Measurements from ENCODE around the gene UBE2D2. TPM values are rescaled to one million over a fixed set of nuclear protein-coding genes. Genes with fewer than 3 reads are reported as not detected.

UBE2D2 gene
- total RNA-seq (2022; extraction: Qiagen RNA extraction; ENCODE audit: low read depth) = 110 to 155 TPM (median 155 TPM) in 5 replicates

GRCh38 chr5:139560752-139561654, at the start of gene UBE2D2:
Gene UBE2D2 (plus strand): TSS chr5:139561339. CDS start chr5:139561792, 453 bp downstream.

GRCh38 chr5:139648205-139649081, 87.3 kb downstream of the UBE2D2 start, which contains the start of gene CXXC5:
Gene CXXC5 (plus strand): TSS chr5:139648349. CDS start chr5:139680524, 32,175 bp downstream.

Other genes with a start within 250 kb of the UBE2D2 start
- 85.0 to 113 TPM (median 91.3 TPM) in 5 replicates for gene PAIP2, start 219.5 kb upstream of the UBE2D2 start, total RNA-seq (2022; extraction: Qiagen RNA extraction; ENCODE audit: low read depth)
- gene SLC23A1, start 178.0 kb upstream of the UBE2D2 start, total RNA-seq (2022; extraction: Qiagen RNA extraction; ENCODE audit: low read depth) = 0.70 to 1.6 TPM (median 1.3 TPM) in 5 replicates
- 0.16 TPM in 1 of 5 replicates, not detected in the others for gene MZB1, start 171.4 kb upstream of the UBE2D2 start, total RNA-seq (2022; extraction: Qiagen RNA extraction; ENCODE audit: low read depth)
- gene PROB1, start 166.2 kb upstream of the UBE2D2 start, total RNA-seq (2022; extraction: Qiagen RNA extraction; ENCODE audit: low read depth) = 0.27 to 0.33 TPM (median 0.31 TPM) in 5 replicates
- 4.7 to 5.7 TPM (median 5.3 TPM) in 5 replicates for gene SPATA24, start 157.2 kb upstream of the UBE2D2 start, total RNA-seq (2022; extraction: Qiagen RNA extraction; ENCODE audit: low read depth)
- 6.4 to 9.4 TPM (median 8.4 TPM) in 5 replicates for gene DNAJC18, start 121.8 kb upstream of the UBE2D2 start, total RNA-seq (2022; extraction: Qiagen RNA extraction; ENCODE audit: low read depth)
- not detected in 5 replicates for gene ECSCR, start 98.6 kb upstream of the UBE2D2 start, total RNA-seq (2022; extraction: Qiagen RNA extraction; ENCODE audit: low read depth)
- gene SMIM33, start 90.3 kb upstream of the UBE2D2 start, total RNA-seq (2022; extraction: Qiagen RNA extraction; ENCODE audit: low read depth) = not detected in 5 replicates
- gene STING1, start 78.6 kb upstream of the UBE2D2 start, total RNA-seq (2022; extraction: Qiagen RNA extraction; ENCODE audit: low read depth) = 0.81 to 1.2 TPM (median 1.1 TPM) in 5 replicates
- gene CXXC5, start 87.0 kb downstream of the UBE2D2 start, total RNA-seq (2022; extraction: Qiagen RNA extraction; ENCODE audit: low read depth) = 19.6 to 27.7 TPM (median 26.3 TPM) in 5 replicates
- gene PSD2, start 234.5 kb downstream of the UBE2D2 start, total RNA-seq (2022; extraction: Qiagen RNA extraction; ENCODE audit: low read depth) = 0.03 to 0.06 TPM (median 0.03 TPM) in 4 of 5 replicates, not detected in the other

All from A549 treated with CpdA at 1 μM for 4 hours (cell line).